Hematopoietic multipotent progenitor cell treated with erythropoietin and hydrocortisone succinate and interleukin-3 and kit ligand, for 15 days (in vitro differentiated cells): ENCODE data around the gene PPM1K.

Experiments
- DNase-seq: peaks from one replicate; pipeline ENCODE4 v3.0.0-alpha.2; 2015; ENCODE audit warnings: low spot score

PPM1K gene

DNA sequence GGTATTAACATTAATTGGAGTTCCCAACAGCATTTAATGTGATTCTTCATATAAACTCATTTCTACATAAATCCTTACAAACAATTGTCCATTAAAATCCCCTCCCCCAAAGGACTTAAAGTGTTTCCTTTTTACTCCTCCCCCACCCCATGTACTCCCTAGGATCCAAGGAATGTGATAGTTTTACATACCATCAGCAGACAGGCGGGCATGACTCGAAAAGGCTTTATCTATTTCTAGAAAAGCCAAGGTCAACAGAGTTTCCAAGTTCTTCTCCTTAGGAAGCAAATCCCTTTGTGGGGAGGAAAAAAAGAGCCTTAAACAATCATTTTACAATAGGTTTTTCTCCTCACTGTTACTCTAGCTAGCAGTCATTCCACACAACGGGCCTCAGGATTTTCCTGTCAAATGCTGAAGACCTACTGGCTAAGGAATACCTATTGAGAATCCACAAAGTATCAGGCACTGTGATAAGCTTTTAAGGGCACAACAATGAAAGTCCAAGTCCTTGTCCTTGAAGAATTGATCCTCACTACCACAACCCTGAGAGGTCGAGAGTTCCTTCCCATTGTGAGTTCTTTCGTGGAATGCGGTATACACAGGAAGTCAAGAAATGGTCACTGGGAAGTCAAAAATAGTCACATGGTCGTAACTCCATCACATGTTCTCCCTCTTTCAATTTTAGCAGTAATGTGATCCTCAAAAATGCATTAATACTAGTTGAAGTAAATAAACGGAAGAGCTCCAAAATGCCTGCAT, 7.2 kb downstream of the PPM1K start:
- no peak for DNase-seq

DNA sequence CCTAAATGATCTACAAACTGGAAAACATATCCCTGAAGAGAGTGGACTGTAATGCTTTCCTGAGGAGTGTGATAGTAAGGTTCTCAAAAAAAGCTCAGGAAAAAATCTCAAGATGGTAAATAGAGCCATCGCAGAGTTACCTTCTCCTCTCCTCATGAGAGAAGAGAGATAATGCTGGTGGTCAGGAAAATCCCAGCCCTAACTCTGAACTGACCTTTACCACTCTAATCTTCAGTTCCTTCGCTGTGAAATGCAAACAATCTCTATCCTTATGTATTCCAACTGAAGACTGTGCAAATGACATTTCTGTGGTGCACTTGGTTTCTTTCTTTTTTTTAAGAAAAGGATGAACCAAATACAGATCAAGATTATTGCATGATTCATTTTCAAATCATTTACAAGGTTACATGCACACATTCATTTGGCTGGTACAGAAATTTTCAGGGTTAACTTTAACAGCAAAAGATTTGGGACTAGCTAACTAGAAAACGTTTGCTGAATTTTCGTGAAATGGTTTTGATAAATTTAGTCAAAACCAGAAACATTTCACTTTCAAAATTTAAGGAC, 8.3 kb downstream of the PPM1K start:
- DNase-seq = no peak

DNA sequence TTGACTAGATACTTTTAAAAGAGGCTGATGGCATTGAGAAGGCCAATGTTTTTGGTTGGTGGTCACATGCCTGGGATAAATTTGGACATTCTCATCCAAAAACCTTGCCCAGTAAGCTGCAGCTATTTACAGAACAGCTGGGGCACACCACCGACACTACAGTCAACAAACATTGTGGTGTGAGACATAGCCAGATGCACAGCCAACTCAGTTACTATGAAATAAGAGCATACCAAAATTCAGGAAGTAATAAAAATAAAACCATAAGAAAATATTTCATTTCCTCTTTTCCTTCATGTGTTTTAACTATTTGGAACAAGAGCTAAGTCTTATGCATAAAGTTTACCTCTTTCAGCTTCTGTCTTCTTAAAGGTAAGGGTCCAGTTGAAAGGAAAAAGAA, 8.8 kb downstream of the PPM1K start:
- DNase-seq = no peak

DNA sequence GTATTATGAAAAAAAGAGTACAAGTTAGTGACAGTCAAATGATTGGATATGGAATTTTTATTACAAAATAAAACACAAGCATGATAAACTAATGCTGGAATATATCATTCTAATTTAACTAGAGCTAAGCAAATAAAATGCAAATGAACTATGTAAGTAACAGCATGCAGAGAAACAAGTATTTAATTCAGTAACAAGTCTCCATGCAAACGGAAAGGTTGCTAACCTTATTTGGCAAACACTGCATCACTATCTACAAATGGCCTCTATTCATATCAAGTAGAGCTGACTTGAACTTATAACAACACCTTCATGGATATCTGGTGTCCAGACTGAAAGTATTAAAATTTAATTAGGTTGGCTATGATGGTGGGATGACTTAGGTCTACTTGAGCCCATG, 15.4 kb downstream of the PPM1K start:
- no peak for DNase-seq

DNA sequence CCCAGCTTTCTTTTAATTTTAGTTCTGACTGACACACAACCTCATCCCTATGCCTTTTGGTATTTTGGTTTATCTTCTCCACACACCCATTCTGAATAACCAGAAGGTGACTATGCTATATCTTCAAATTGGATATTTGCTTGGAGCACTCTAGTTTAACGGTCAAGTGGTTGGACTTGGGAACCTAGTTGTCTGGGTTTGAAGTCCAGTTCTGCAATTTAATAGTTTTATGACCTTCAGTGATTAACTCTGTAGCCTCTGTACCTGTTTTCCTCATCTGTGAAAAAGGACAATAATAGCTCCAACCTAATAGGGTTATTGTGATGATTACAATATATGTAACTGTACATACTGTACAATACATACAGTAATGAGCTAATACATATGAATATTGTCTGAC, 20.0 kb downstream of the PPM1K start:
- no peak for DNase-seq

DNA sequence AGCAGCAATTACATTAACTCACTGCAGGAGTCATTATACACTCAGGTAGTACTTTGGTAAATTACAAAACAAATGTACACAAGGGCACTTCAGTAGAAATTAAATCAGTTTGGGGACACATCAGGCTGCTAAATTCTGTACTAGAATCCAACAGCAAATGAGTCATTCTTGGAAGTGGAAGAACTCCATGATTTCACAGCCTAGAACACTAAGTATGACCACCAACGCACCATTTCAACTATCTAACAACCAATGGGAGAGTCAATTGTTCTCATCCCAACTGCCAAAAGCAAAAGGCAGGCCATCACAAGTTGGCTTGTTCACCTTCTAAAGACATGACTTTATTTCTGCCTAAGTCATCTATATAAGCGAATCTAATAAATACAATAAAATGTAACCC, 26.6 kb downstream of the PPM1K start:
- no peak for DNase-seq

DNA sequence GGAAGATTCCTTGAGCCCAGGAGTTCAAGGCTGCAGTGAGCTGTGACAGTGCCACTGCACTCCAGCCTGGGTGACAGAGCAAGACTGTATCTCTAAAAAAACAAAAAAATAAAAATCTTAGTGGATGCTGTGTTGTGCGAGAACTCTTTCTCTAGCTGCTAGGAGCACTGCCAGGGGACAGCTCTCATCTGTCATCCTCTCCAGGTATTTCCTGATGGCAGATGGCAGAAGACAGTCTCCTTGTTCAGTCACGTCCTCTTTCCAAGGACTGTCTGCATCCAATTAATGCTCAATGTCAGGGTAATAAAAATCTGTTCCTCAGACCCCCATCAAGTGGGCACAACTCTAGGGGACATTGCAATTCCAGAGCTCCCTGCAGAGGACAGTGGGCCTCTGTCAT, 29.2 kb downstream of the PPM1K start:
- no peak for DNase-seq

DNA sequence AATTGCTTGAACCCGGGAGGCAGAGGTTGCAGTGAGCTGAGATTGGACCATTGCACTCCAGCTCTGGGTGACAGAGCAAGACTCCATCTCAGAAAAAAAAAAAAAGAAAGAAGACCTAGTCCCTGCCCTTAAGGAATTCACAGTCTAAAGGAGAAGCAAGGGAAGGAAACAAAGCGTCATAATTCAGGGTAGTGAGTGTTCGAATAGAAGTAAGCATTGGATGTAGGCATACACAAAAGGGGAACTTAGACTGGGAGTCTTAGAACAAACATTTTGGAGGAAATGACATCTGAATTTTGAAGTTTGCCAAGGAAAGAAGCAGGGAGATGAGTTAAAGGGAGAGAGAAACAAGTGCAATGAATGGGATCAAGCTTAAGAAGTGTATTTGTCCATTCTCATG, 32.4 kb downstream of the PPM1K start:
- no peak for DNase-seq

DNA sequence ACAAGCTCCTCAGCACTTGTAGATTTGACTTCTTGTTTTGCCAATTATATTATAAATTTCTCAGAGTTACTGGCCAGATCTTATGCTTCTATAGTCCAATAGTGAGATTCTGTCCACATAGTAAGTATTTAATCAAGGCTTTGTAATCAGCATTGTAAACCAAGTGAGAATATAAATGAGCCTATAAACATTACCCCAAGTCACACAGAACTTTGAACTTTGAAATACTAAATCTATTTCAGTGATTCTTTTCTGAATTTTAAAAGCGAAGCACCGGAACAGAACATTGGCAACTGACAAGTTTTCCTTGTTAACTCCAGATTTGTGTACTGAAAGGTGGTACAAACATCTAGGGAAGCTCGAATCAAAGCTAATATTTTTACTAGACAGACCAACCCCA, 37.2 kb downstream of the PPM1K start:
- DNase-seq = no peak

DNA sequence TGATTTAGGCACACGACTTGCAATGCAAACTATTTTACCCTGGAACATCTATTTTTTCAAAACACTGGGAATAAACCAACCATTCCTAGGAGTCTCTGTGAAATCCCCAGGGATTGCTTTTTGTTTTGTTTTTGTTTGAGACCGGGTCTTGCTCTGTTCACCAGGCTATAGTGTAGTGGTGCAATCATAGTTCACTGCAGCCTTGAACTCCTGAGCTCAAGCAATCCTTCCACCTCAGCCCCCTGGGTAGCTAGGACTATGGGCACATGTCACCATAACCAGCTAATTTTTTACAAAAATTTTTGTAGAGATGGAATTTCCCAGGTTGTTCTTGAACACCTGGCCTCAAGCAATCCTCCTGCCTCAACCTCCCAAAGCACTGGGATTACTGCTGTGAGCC, 37.8 kb downstream of the PPM1K start:
- DNase-seq = no peak

DNA sequence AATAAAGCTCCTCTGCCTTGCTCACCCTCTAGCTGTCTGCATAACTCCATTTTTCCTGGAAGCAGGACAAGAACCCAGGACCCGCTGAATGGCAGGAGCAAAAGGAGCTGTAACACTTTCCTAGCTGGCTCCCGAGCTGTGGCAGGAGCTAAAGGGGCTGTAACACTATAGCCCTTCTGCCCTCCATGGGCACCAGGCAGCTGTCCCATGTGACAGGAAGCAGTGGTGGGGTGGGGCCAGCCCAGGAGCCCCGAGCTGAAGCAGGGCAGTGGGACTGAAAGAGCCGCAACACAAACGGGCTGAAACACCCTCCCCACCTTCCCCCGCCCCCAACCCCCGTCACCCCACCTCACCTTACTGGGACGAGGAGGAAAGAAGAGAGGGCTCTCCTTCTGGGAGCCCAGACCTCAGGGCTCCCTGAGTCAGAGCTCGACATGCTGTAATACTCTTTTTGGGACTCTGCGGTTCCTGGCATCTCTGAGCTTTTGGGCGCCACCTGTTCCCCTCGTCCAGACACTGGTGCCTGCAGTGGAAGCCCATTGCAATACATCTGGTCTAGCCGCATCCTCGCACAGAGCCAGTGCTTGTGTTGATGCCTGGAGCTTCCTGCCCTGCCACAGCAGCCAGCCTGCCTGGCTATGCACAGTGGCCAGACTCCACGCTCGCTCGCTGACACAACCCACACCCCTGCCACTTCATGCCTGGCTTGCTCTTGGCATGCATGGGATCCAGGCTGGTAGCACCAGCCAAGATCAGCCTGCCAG, 39.4 kb downstream of the PPM1K start:
- no peak for DNase-seq

DNA sequence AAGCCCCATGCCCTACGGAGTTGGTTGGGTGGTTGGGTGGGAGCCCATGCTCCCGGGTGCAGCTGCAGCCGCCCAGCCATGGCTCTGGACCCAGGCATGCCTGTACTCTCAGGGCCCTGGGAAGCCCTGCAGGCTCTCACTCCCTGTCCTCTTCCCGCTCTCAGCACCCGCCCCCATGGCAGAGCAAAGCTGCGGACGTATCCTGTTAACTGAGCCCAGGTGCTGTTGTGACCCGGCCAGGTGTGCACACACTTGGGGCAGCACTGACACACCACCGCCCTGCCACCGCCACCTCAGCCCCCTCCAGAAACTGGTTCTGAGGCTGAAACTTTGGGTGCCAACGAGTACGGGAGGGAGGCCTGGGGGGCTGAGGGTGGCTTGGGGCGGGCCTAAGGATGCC, 40.3 kb downstream of the PPM1K start:
- no peak for DNase-seq

DNA sequence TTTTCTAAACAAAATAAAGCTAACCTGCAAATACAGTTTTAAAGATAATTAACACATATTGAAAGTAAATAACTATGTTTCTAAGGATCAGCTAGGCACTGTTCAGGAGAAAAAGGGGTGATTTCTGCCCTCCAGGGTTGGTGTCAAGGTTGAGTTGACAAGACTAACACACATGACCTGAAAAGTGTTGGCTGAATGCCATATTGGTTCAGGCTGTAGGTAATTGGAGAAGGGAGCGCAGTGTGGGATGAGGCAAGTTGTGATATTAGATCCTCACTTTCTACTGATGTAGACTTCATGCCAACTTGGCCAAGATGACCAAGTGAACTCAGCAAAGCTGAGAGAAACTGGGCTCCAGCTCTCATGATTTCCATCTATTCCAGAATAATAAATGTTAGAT, 42.2 kb downstream of the PPM1K start:
- no peak for DNase-seq

DNA sequence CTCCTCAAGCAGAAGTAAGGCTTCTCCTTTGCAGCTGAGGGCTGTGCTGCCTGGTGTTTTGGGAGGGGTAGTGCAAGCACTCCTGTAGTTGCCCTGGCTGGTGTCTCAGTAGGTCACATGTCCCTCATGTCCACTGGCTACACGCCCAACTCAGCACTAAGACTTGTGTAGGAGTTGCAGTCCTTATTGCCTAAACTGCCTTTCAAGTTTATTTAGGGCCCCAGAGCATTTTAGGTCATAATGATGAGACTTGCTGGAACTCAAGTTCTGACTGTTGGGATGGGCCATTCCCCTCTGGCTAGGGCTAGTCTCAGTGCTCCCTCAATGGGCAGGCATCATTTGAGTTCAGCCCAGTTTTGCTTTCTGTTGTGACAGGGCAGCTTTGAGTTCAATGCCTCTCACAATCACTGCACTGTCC, 44.1 kb downstream of the PPM1K start:
- no peak for DNase-seq

DNA sequence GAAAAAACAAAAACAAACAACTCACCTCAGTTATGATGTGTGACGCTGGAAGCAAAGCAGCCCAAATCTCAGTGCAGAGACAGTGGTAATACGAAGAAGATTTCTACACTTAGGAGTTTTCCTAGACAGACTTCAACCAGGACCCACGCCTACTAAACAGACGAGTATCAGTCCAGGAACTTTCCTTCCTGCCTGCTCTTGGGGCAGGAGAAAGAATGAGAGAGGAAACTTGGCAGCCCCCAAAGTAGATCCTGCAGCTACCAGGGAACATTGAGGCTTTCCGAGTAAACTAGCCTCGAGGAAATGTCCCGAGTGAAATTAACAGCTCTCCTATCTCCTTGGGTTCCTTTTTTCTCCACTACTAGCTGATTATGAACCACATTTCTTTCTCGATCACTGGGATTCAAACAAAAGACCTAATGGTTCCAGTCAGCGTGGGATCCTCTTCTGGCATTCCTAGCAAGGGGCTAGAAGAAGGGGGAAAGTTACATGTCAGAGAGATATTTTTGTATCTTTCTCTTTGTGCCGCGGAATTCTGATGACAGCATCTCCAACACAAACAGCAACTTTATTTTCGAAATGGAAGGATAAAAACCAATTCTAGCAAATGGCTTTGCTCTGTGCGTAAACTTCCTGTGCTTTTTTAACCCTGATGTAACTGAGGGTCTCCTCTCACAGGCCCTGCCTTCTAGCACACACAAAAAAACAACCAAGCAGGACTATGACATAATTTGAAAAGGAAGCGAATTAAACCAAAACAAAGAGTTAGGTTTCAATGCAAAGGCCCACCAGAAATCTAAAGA, 53.2 kb downstream of the PPM1K start:
- DNase-seq = no peak

DNA sequence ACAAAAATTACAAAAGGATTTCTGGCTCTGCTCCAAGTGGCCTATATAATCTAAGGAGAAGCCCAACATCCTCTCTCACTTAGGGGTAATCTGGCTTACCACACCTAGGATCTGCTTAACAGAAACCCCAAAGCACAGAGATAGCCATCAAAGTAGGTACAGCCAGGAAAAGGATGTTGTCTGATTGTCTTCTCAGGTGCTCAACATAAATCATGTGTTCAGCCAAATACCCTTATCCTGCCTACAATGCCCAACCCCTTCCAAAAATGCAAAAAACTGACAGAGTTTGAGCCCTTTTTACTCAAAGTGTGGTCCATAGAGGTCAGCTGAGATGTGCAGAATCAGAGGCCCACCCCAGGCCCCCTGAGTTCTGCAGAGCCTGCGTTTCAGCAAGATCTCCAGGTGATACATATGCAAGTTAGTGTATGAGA, 53.9 kb downstream of the PPM1K start:
- DNase-seq = no peak

DNA sequence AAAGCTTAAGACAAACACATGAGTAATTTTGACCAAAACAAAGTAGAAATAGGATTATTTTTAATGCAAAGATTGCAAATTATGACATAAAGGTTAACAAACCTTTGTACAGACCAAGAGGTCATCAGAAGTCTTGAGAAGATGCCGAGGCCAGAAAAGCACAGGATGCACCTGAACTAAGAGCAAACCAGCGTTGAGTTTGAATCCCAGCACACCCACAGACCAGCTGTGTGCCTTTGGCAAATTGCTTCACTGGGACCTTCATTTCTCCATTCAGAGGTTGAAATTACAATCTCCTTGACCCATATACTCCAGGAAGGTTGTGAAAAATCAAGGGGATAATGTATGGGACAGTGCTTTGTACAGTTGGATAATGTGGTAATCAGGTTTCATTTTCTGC, 56.6 kb downstream of the PPM1K start:
- DNase-seq = no peak

DNA sequence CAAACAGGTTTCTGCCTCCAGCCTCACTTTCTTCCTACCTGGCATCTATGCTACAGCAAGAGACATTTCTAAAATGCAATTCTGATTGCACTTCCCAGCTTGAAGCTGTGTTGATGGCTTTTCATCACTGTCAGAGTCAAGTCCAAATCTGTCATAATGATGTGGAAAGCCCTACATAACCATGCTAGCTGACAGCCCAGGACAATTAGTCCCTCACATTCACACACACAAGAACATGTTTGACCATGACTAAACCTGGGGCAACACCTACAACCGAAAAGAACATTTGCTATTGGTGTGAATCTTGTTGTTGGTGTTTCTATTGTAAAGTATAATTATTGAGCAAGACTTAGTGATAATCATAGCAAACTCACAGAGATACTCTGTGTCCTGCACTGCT, 58.2 kb downstream of the PPM1K start:
- DNase-seq = no peak

DNA sequence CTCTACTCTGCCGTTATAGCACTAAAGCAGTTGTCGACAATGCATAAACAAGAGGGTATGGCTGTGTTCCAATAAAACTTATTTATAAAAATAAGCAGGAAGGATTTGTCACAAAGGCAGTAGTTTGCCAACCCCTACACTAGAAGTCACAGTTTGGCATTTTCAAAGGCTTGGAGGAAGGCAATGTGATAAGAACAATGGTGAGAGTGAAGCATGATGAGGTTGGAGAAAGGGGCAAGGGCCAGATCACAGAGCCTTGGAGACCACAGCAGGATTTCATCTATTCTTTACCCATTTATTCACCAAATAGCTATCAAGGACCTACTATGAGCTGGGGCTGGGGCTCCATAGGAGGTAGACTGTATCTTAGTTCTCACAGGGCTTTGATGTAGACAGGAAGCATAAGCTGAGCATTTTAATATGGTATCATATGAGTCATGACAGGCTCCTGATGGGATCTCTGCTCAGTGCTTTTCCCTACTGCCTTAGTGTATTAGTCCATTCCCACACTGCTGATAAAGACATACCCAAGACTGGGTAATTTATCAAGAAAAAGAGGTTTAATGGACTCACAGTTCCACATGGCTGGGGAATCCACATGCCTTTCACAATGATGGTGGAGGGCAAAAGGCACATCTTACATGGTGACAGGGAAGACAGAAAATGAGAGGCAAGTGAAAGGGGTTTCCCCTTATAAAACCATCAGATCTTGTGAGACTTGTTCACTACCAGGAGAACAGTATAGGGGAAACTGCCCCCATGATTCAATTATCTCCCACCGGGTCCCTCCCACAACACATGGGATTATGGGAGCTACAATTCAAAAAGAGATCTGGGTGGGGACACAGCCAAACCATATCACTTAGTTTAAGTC, 58.9 kb downstream of the PPM1K start:
- no peak for DNase-seq

DNA sequence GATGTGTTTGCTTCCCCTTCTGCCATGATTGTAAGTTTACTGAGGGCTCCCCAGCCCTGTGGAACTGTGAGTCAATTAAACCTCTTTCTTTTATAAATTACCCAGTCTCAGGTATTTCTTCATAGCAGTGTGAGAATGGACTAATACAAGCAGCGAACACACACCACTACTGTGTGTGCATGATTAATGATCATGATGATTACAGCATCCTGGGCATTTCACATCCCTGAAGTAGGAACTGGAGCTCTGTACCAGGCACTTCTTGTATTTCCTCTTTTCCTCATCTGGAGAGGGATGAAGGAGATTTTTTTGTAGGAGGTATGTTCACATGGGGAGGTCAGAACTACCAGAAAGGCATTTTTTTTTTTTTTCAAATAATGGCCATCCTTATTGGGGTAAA, 60.8 kb downstream of the PPM1K start:
- no peak for DNase-seq

DNA sequence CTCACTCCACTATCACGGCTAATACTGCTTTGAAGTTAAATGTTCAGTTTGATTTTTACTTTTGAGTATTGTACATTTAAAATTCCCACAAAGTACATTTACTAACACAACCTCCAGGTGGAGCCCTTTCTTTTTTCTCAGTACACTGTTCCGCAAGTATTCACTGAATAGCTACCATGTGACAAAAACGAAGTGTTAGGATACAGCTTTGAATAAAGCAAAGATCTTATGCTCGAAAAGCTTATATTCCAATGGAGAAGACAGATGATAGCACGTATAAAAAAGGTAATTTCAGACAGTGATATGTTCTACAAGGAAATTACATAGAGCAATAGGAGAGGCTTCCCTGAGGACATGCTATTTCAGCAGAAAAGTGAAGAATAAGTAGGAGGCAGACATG, 65.3 kb downstream of the PPM1K start:
- DNase-seq = peak; percentile 64

DNA sequence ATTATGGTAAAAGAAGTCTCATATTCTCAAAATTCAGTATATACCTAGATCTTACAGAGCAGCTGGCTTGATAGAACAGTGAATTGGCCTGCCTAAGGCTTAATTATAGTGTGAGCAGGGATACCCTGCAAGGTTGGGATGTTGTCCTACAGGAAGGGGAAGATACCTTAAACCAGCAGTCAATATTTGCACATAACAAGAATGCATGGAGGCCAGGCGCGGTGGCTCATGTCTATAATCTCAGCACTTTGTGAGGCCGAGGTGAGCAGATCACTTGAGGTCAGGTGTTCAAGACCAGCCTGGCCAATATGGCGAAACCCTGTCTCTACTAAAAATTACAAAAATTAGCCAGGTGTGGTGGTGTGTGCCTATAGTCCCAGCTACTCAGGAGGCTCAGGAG, 67.2 kb downstream of the PPM1K start:
- DNase-seq = no peak
